ENCODE measurements around the gene LRP8. TPM values are rescaled to one million over a fixed set of nuclear protein-coding genes. Genes with fewer than 3 reads are reported as not detected.

The LRP8 gene
- polyA plus RNA-seq, 1 of the 3 experiments (the other 2 are of a cell fraction): 19.9 TPM

- no peaks in the 10 kb centered on the region for H3K9me2 ChIP-seq
- H3K9ac ChIP-seq: no peak overlapping the region
- H3K4me1 ChIP-seq (ENCODE audit: control insufficient read depth in 1 of 2, insufficient read depth in 2 of 2, low read depth in 1 of 2, low read length in 1 of 2): peaks cover 0 to 3% of the 10 kb centered on the region in 2 experiments; a peak in 1 of 4 replicates
- no peak overlapping the region for H3K4me2 ChIP-seq
- no peak for TF ChIP-seq JUND (IDR thresholded peaks at IDR 0.05)
- no peak for TF ChIP-seq RAD21 (IDR thresholded peaks at IDR 0.05; ENCODE audit: low read length)
- no peak for TF ChIP-seq POLR2AphosphoS5 (IDR thresholded peaks at IDR 0.05; ENCODE audit: low read depth, low read length)
- TF ChIP-seq NRF1 (IDR thresholded peaks at IDR 0.05; ENCODE audit: low read depth, low read length): no peak
- no peak for TF ChIP-seq SIN3A (IDR thresholded peaks at IDR 0.05; ENCODE audit: borderline replicate concordance, low read depth, low read length)
- TF ChIP-seq SMC3 (IDR thresholded peaks at IDR 0.05; ENCODE audit: low read depth, low read length): no peak
- TF ChIP-seq ZBTB33 (IDR thresholded peaks at IDR 0.05; ENCODE audit: borderline replicate concordance, low read depth): no peak
- TF ChIP-seq USF2 (IDR thresholded peaks at IDR 0.05; ENCODE audit: borderline replicate concordance, low read depth, low read length): no peak
- no peak for TF ChIP-seq MEF2A (IDR thresholded peaks at IDR 0.05; ENCODE audit: borderline replicate concordance, low read depth)
- TF ChIP-seq FOSL2 (IDR thresholded peaks at IDR 0.05; ENCODE audit: borderline replicate concordance, low read depth): no peak
- TF ChIP-seq ELF1 (IDR thresholded peaks at IDR 0.05): no peak
- TF ChIP-seq MXI1 (IDR thresholded peaks at IDR 0.05; ENCODE audit: low read depth, low read length): no peak
- TF ChIP-seq USF1 (IDR thresholded peaks at IDR 0.05; ENCODE audit: borderline replicate concordance, low read depth): no peak
- TF ChIP-seq TCF12 (IDR thresholded peaks at IDR 0.05): no peak
- no peak for TF ChIP-seq RFX5 (IDR thresholded peaks at IDR 0.05; ENCODE audit: low read length)
- H3K27me3 ChIP-seq (ENCODE audit: insufficient read depth): no peaks in the 10 kb centered on the region
- no peaks in the 10 kb centered on the region for H3K36me3 ChIP-seq (replicated peaks in 1 of 2; ENCODE audit: control insufficient read depth in 1 of 2, insufficient read depth in 2 of 2, low read length in 1 of 2)
- 53% methylated on average over 2 of the region's 4 CpGs for WGBS (ENCODE audit: low lambda C conversion rate)
- no peak overlapping the region for H3K4me3 ChIP-seq (ENCODE audit: low read depth in 2 of 2, low read length in 1 of 2)
- H3K79me2 ChIP-seq (ENCODE audit: insufficient read depth): no peaks in the 10 kb centered on the region
- ChIA-PET POLR2A (no interaction called here), CTCF (interaction anchor here (0.6 to 1.6 kb wide), 7 partner anchors 9 to 81 kb away, joined by 3 to 7 read pairs (median 4); no protein-coding TSS in a partner anchor)
- no peak overlapping the region for H2AFZ ChIP-seq (ENCODE audit: low read depth)
- no peaks in the 10 kb centered on the region for H3F3A ChIP-seq (replicated peaks; ENCODE audit: insufficient read depth)
- no peak for DNase-seq
- H4K20me1 ChIP-seq (ENCODE audit: insufficient read depth): no peaks in the 10 kb centered on the region
- H3K27ac ChIP-seq (ENCODE audit: low read depth in 2 of 2, low read length in 1 of 2): no peak overlapping the region
- H3K9me3 ChIP-seq: 0 out of 2 replicates have a peak, but pooled peaks cover 7% of the 10 kb centered on the region
These were observed 31.5 kb upstream of the LRP8 start for GRCh38 chr1:53359225-53359933.

Measured in SK-N-SH (cell line).